ENCODE results near the gene EPPIN.
"Not testable (repeated sequence)": the region's sequence is repeated elsewhere in the genome, so short reads cannot be mapped to it uniquely, and the experiment has no call there.

The EPPIN gene

GRCh38 chr20:45547206-45547770 is at the start of gene EPPIN:
Gene EPPIN (minus strand): TSS chr20:45547401. CDS start chr20:45547357, 44 bp downstream.
- Histone ChIP-seq H2AFZ (ENCODE audit: low read depth, low read length) (no peak within 1 kb of the TSS), H3K9me3 (ENCODE audit: low read length) (no peaks in the 10 kb centered on the region), H3K4me3 (ENCODE audit: low read length) (no peak within 1 kb of the TSS), H3K36me3 (ENCODE audit: insufficient read depth, low read length) (no peaks in the 10 kb centered on the region), H3K4me1 (ENCODE audit: insufficient read depth, low read length) (no peaks in the 10 kb centered on the region), H3K27me3 (ENCODE audit: insufficient read depth, low read length) (peaks cover 7% of the 10 kb centered on the region)

GRCh38 chr20:45595235-45595634 is 48.0 kb upstream of the EPPIN start:
- Histone ChIP-seq H3K4me1 (ENCODE audit: insufficient read depth, low read length) (no peaks in the 10 kb centered on the region), H3K4me3 (ENCODE audit: low read length) (no peak overlapping the region), H3K27me3 (ENCODE audit: insufficient read depth, low read length) (peaks cover 5% of the 10 kb centered on the region), H3K36me3 (ENCODE audit: insufficient read depth, low read length) (no peaks in the 10 kb centered on the region), H2AFZ (ENCODE audit: low read depth, low read length) (no peak overlapping the region), H3K9me3 (ENCODE audit: low read length) (no peaks in the 10 kb centered on the region)

GRCh38 chr20:45593498-45593897 is 46.3 kb upstream of the EPPIN start:
- H2AFZ ChIP-seq (ENCODE audit: low read depth, low read length): no peak overlapping the region
- H3K27me3 ChIP-seq (ENCODE audit: insufficient read depth, low read length): peaks cover 5% of the 10 kb centered on the region
- no peak overlapping the region for H3K4me3 ChIP-seq (ENCODE audit: low read length)
- no peaks in the 10 kb centered on the region for H3K9me3 ChIP-seq (ENCODE audit: low read length)
- no peaks in the 10 kb centered on the region for H3K4me1 ChIP-seq (ENCODE audit: insufficient read depth, low read length)
- H3K36me3 ChIP-seq (ENCODE audit: insufficient read depth, low read length): no peaks in the 10 kb centered on the region

- Histone ChIP-seq H2AFZ (ENCODE audit: low read depth, low read length) (no peak overlapping the region), H3K27me3 (ENCODE audit: insufficient read depth, low read length) (no peaks in the 10 kb centered on the region), H3K9me3 (ENCODE audit: low read length) (no peaks in the 10 kb centered on the region), H3K4me1 (ENCODE audit: insufficient read depth, low read length) (no peaks in the 10 kb centered on the region), H3K4me3 (ENCODE audit: low read length) (no peak overlapping the region), H3K36me3 (ENCODE audit: insufficient read depth, low read length) (no peaks in the 10 kb centered on the region)
Observed at GRCh38 chr20:45592574-45593189, 45.5 kb upstream of the EPPIN start.

GRCh38 chr20:45589725-45590124 is 42.5 kb upstream of the EPPIN start:
- H3K9me3 ChIP-seq (ENCODE audit: low read length): no peaks in the 10 kb centered on the region
- no peaks in the 10 kb centered on the region for H3K27me3 ChIP-seq (ENCODE audit: insufficient read depth, low read length)
- no peaks in the 10 kb centered on the region for H3K4me1 ChIP-seq (ENCODE audit: insufficient read depth, low read length)
- no peaks in the 10 kb centered on the region for H3K36me3 ChIP-seq (ENCODE audit: insufficient read depth, low read length)
- no peak overlapping the region for H3K4me3 ChIP-seq (ENCODE audit: low read length)
- no peak overlapping the region for H2AFZ ChIP-seq (ENCODE audit: low read depth, low read length)

GRCh38 chr20:45588800-45589199 is 41.6 kb upstream of the EPPIN start:
- Histone ChIP-seq H3K36me3 (ENCODE audit: insufficient read depth, low read length) (no peaks in the 10 kb centered on the region), H3K27me3 (ENCODE audit: insufficient read depth, low read length) (no peaks in the 10 kb centered on the region), H3K4me1 (ENCODE audit: insufficient read depth, low read length) (no peaks in the 10 kb centered on the region), H3K9me3 (ENCODE audit: low read length) (no peaks in the 10 kb centered on the region), H2AFZ (ENCODE audit: low read depth, low read length) (no peak overlapping the region), H3K4me3 (ENCODE audit: low read length) (no peak overlapping the region)

GRCh38 chr20:45585986-45586385 is 38.8 kb upstream of the EPPIN start:
- H3K27me3 ChIP-seq (ENCODE audit: insufficient read depth, low read length); H3K9me3 ChIP-seq (ENCODE audit: low read length); H3K4me1 ChIP-seq (ENCODE audit: insufficient read depth, low read length); H3K4me3 ChIP-seq (ENCODE audit: low read length); H3K36me3 ChIP-seq (ENCODE audit: insufficient read depth, low read length); H2AFZ ChIP-seq (ENCODE audit: low read depth, low read length): not testable (repeated sequence)

- H3K4me3 ChIP-seq (ENCODE audit: low read length); H3K36me3 ChIP-seq (ENCODE audit: insufficient read depth, low read length); H3K27me3 ChIP-seq (ENCODE audit: insufficient read depth, low read length); H3K9me3 ChIP-seq (ENCODE audit: low read length); H2AFZ ChIP-seq (ENCODE audit: low read depth, low read length); H3K4me1 ChIP-seq (ENCODE audit: insufficient read depth, low read length): not testable (repeated sequence)
Observed at GRCh38 chr20:45584294-45584693, 37.1 kb upstream of the EPPIN start.

- Histone ChIP-seq H3K36me3 (ENCODE audit: insufficient read depth, low read length) (no peaks in the 10 kb centered on the region), H2AFZ (ENCODE audit: low read depth, low read length) (no peak overlapping the region), H3K4me3 (ENCODE audit: low read length) (no peak overlapping the region), H3K4me1 (ENCODE audit: insufficient read depth, low read length) (peaks cover 8% of the 10 kb centered on the region), H3K9me3 (ENCODE audit: low read length) (no peaks in the 10 kb centered on the region), H3K27me3 (ENCODE audit: insufficient read depth, low read length) (no peaks in the 10 kb centered on the region)
Observed at GRCh38 chr20:45583502-45583901, 36.3 kb upstream of the EPPIN start.

GRCh38 chr20:45581702-45582101 is 34.5 kb upstream of the EPPIN start:
- Histone ChIP-seq H3K4me3 (ENCODE audit: low read length) (no peak overlapping the region), H3K27me3 (ENCODE audit: insufficient read depth, low read length) (no peaks in the 10 kb centered on the region), H3K4me1 (ENCODE audit: insufficient read depth, low read length) (peaks cover 23% of the 10 kb centered on the region), H3K9me3 (ENCODE audit: low read length) (no peaks in the 10 kb centered on the region), H3K36me3 (ENCODE audit: insufficient read depth, low read length) (no peaks in the 10 kb centered on the region), H2AFZ (ENCODE audit: low read depth, low read length) (no peak overlapping the region)

- H3K4me1 ChIP-seq (ENCODE audit: insufficient read depth, low read length): peaks cover 24% of the 10 kb centered on the region
- H2AFZ ChIP-seq (ENCODE audit: low read depth, low read length): no peak within 1 kb of the TSS
- H3K4me3 ChIP-seq (ENCODE audit: low read length): peak within 1 kb of the TSS; percentile 8
- H3K36me3 ChIP-seq (ENCODE audit: insufficient read depth, low read length): no peaks in the 10 kb centered on the region
- no peaks in the 10 kb centered on the region for H3K27me3 ChIP-seq (ENCODE audit: insufficient read depth, low read length)
- no peaks in the 10 kb centered on the region for H3K9me3 ChIP-seq (ENCODE audit: low read length)
Observed at GRCh38 chr20:45579184-45579583, 32.0 kb upstream of the EPPIN start, which contains the start of gene WFDC8. Gene WFDC8 (minus strand): TSS chr20:45579284. CDS start chr20:45579247, 37 bp downstream.

GRCh38 chr20:45578231-45578630 is 31.0 kb upstream of the EPPIN start:
- peaks cover 24% of the 10 kb centered on the region for H3K4me1 ChIP-seq (ENCODE audit: insufficient read depth, low read length)
- H3K9me3 ChIP-seq (ENCODE audit: low read length): no peaks in the 10 kb centered on the region
- no peaks in the 10 kb centered on the region for H3K36me3 ChIP-seq (ENCODE audit: insufficient read depth, low read length)
- H3K27me3 ChIP-seq (ENCODE audit: insufficient read depth, low read length): no peaks in the 10 kb centered on the region
- peak overlapping the region; percentile 8 for H3K4me3 ChIP-seq (ENCODE audit: low read length)
- no peak overlapping the region for H2AFZ ChIP-seq (ENCODE audit: low read depth, low read length)

- no peaks in the 10 kb centered on the region for H3K9me3 ChIP-seq (ENCODE audit: low read length)
- no peaks in the 10 kb centered on the region for H3K27me3 ChIP-seq (ENCODE audit: insufficient read depth, low read length)
- H3K36me3 ChIP-seq (ENCODE audit: insufficient read depth, low read length): no peaks in the 10 kb centered on the region
- H3K4me3 ChIP-seq (ENCODE audit: low read length): no peak overlapping the region
- peaks cover 24% of the 10 kb centered on the region for H3K4me1 ChIP-seq (ENCODE audit: insufficient read depth, low read length)
- peak overlapping the region; percentile 43 for H2AFZ ChIP-seq (ENCODE audit: low read depth, low read length)
Observed at GRCh38 chr20:45576995-45577394, 29.8 kb upstream of the EPPIN start.

- Histone ChIP-seq H3K4me1 (ENCODE audit: insufficient read depth, low read length) (peaks cover 24% of the 10 kb centered on the region), H2AFZ (ENCODE audit: low read depth, low read length) (no peak overlapping the region), H3K27me3 (ENCODE audit: insufficient read depth, low read length) (no peaks in the 10 kb centered on the region), H3K4me3 (ENCODE audit: low read length) (no peak overlapping the region), H3K36me3 (ENCODE audit: insufficient read depth, low read length) (no peaks in the 10 kb centered on the region), H3K9me3 (ENCODE audit: low read length) (no peaks in the 10 kb centered on the region)
Observed at GRCh38 chr20:45575931-45576330, 28.7 kb upstream of the EPPIN start.

All from neuron (in vitro differentiated cells).